HG02678 (cell line): ENCODE results near the gene SV2C.

Experiments used
- ATAC-seq: cut with Tn5 transposase; IDR thresholded peaks from one replicate; pipeline ENCODE4 v1.9.1; 2021; ENCODE audit warnings: mild to moderate bottlenecking, moderate library complexity; ENCODE audit not compliant: unreplicated experiment

The SV2C gene

DNA sequence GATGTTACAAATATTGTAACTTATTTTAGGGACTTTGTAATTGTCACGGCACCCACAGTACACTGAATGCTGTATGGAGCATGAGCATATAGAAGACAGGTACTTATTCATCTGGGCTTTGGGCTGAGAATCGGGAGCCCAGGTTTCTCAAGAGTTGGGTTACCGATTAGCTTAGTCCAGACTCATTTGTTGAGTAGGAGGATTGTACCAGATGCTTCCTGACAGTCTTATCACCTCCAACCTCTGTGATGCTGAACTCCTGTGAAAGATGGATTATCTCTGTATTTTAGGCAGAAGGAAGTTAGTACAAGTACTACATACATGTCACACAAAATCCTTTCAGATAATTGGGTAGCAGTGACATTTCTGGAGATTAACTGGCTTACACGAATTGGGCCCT is 79.2 kb downstream of the SV2C start:
- ATAC-seq: no peak

DNA sequence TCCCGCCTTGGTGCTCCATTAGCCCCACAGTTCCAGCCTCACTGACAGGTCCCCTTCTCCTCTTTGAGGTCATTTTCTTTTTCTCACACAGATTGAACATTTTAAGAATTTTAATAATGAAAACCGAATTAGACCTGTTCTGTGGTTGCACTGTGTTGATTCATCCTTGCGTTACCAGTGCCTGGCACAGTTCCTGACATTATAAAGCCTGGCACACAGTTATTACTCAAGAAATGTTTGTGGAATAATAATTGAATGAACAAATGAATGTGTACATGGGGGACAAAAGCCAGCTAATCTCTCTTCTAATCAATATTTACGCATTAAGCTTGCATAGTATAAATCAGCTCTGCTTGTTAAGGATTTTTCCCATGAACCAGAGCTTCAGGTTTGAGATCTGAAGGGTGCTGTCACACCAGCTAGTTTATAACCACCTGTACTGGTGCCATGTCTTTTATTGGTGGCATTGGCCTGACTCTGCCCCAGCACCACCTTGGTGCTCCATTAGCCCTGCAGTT is 80.0 kb downstream of the SV2C start:
- no peak for ATAC-seq

DNA sequence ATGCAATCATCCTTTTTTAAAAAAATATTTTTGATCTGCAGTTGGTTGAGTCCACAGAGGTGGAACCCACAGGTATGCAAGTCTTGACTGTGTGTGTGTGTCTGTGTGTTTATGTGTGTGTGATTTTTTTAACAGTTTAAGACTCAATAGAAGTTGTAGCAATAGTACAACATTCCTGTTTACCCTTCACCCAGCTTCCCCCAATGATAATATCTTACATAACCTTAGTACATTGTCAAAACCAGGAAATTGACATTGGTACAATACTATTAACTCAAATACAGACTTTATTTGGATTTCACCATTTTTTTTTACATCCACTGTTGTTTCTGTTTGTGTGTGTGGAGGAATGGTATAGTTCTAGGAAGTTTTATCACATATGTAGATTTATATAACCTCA is 81.8 kb downstream of the SV2C start:
- ATAC-seq: no peak

DNA sequence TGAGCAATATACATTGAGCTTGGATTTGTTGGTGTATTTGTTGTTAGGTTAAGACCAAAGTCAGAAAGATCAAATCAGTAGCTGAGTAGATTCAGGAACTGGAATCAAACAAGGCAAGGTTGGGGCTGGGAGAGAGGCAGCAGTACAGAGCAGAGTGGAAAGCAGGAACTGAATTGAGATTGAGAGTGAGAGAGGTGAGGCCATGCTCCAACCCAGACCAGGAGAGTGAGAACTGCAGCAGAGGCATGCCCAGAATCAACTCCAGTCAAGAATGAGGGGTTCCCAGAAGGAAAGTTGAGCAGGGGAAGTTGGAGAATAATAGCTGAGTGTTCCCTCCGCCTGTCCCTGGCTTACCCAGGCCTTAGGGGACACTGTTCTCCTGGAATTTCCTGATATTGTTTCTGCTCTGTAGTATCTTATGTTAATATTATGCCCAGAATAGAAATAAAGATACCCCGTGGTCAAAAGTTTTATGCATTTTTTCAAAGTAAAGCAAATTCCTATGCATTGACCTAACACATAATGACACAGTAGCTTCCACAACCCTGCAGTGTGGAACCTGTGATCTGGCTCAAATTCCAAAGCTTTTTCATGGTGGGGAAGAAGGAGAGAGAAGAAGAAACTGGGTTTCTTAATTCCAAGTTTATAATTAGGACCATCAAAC is 82.7 kb downstream of the SV2C start:
- ATAC-seq: no peak

DNA sequence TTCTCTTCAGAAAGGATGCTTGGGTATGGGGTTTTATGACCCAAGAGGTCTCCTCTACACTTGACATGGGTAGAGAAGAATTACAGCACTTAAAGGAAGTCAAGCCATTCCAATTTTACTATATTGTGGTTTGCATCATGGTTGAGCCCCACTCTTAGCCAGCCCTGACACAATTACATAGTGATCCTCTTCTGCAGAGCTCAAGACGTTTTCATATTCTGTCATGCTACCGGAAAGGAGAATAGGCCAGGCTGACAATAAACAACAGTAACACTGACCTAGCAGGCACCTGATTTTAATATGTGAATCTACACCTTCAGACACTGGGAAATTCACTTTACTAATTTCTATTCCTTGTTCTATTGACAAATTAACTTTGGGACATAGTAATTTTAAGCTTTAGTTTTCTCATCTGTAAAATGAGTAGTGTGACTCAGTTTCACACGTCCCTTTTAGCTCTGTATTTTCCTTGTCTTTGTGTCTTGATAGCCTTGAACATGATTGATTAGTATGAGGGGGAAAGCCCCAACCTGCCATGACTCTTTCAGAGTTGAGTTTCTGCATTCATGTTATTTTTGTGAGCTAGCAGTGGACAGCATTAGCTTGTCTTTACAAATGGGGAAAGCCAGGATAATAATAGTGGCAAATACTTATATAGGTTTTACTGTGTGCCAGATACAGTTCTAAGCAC is 83.8 kb downstream of the SV2C start:
- no peak for ATAC-seq

DNA sequence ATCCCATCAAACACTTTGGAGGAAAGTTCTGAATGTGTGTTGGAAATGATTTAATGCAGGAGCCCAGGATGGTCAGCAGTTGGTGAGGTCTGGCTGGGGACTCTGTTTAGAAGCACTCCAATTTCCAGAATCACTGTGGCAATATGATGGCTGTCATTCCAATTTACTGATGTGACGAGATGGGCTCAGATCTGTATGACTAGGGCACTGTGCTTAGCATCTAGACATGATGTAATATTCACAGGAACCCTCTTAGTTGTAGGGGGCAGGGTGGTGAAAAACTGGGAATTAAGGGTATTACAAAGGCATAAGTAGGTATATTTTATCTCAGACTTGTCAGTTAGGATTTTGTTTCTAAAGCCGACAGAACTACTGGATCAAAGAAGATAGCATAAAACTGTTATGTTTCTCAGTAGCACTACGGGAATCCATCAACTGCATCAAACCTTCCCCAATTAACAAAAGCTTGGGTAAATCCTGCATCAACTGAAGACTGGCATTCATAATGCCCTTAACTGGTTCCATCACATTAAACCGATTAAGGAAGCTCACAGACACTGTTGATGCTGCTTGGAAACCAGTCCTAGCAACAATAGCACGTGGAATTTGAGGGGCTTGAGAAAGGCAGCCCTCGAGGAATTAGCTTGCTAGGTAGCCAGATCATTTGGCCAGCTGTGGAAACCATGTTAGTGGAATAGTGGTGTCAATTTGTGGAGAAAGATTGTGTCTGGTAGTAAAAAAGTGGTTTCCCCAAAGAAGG is 86.1 kb downstream of the SV2C start:
- no peak for ATAC-seq

DNA sequence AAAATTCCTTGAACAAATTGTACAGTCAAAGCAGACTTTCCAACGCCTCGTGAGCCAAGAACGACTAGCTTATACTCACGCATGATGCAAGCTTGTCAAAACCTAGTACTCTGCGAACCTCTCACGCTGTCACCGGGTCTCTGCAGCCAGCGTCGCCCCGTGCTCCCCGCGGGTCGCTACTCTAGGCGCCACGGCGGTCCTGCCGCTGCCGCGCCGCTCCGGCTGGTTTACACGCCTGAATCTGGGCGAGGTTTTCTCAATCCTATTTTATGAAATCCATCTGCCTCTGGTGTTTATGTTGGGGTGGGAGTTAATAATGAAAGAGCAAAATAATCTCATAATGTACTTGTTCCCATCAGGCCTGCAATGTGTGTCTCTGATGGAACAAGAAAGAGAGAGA is 90.9 kb downstream of the SV2C start:
- no peak for ATAC-seq

DNA sequence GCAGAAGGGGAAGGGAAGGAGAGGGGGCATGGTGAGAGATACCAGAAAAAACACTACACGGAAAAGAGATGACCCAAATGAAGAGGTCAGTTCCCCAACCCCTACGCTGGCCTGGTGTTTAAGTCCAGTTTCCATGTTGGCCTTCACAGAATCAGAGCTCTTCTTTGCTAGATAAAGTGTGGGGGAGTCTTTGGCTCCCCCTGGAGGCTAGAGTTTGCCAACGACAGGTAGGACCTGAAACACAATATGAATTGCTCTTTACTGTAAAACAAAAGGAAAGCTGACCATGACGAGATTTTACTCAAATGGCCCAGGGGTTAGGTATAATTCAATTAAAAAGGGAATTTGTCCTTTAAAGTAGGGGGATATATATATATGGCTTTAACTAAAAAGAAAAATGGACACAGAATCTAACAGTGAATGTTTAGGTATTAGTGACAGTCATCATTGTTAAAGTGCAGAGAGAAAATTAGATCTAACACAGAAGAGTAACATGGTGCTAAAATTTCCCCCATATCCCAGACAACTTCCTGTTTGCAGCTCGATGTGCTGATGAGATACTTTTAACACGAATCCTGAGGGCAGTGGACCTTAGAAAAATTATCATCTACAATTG is 92.0 kb downstream of the SV2C start:
- peak; percentile 59 for ATAC-seq

DNA sequence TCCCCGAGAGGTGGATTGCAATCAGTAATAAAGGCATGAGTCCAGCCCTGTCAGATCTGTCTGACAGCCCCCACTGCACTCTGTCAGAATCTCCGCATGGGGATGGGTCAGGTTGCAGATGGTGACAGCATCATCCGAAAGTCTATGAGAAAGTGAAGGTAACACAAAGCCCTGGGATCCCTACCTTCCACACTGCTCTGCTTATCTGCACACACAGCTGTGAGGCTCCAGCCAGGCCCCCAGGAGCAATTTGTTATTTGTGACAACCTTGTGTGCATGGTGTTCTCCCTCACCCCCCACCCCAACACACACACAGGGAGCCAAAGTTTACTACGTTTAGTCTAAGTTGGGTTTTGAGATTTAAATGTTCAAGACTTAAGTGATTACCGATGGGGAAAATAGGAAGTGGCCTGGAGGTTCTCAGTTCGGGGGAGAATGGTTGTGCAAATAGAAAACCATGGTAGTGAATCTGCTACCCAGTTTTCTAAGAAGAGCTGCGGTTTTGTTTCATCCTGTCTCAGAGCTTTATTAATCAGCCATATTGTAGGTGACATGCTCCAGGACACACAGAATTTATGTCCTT is 92.7 kb downstream of the SV2C start:
- peak; percentile 77 for ATAC-seq

DNA sequence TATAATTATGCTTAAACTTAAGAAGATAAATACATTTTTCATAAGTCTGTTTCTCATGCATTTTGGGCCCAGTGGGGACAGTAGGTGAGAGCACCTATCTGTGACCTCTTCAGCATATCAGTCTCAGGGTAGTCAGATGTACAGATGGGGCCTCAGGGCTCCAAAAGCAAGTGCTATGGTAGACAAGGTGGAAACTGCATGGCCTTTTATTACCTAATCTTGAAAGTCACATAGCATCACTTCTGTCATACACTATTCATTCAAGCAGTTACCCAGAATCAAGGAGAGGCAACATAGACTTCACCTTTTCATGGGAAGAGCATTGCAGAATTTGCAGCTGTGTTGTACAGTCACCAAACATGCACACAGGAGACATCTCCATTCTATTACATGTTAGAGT is 94.8 kb downstream of the SV2C start:
- no peak for ATAC-seq

DNA sequence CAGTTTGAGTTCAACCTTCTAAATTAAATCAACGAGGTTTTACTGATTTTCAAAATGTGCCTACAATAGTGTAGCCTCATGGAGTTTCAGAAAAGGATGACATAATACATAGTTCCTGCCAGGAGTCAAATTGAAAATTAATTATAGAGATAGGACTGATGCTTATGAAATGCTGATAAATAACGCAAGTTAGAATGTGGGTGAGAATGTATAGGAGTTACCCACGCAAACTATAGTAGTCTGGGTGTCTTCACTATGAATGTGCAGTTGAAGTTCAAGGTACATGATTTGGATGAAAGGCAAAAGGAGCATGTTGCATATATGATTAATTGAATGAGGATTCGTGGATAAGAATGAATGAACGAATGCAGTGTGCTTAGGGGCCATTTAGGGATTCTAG is 95.7 kb downstream of the SV2C start:
- ATAC-seq: no peak

DNA sequence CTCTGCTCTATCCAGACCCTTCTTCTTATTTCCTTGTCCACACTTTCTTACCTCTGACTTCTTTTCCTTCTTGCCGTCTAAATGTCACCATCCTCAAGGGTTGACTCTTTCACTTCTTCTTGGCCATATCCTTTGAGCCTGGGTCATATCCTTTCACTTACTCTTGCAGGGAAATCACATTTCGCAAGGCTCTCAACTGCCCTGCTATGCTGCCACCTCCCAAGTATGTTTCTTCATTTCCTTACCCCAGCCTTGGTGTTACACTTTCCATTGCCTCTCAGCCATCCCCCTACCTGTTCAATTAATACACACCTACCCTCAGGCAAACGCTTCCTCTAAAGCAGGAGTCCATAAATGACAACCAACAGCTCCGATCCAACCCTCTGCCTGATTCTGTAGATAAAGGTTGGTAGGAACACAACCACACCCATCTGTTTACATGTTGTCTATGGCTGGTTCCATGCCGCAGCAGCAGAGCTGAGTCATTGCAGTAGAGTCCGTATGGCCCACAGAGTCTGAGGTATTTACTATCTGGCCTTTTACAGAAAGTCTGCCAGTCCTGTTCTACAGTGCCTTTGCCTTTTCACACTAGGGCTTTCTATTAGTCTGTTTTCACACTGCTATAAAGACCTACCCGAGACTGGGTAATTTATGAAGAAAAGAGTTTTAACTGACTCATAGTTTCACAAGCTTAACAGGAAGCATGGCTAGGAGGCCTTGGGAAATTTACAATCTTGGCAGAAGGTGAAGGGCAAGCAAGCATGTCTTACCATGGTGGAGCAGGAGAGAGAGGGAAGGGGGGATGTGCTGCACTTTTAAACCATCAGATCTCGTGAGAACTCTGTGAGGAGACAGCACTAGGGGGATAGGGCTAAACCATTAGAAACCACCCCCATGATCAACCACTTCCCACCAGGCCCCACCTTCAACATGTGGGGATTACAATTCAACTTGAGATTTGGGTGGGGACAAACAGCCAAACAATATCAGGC is 97.9 kb downstream of the SV2C start:
- peak; percentile 43 for ATAC-seq

DNA sequence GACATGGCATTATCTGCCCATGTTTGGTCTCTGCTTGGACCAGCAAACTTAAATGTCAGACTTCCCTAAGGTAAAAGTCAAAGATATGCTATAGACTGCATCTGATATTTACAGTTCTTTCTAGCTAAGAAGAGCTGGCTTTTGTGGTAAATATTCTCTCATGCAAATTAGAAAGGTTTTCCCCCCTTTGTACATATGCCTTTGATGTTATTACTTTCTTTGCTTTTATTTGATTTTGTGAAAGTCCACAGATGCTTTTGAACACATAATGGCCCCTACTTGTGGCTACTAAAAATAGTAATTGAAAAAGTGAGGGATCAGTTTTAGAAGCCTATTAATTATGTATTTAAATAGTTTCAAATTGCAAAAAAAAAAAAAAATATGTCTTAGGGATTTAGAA is 104.2 kb downstream of the SV2C start:
- ATAC-seq: no peak

DNA sequence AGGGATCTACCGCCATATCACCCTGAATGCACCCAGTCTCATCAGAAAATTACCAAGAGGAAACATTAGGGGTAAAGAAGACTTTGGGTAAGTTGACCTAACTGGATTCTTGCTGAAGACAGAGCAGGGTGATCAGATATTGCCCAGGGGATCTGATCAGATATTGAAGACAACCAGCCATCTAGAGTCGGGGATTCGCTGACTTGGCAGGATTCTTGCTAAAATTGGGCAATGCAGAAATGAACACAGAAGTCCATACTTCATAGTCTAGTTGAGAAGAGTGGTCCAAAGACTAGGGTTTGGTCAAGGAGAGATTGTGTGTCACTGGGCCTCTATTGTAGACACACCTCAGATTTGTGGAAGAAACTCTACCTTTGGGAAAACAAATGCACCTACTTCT is 107.2 kb downstream of the SV2C start:
- ATAC-seq: no peak

DNA sequence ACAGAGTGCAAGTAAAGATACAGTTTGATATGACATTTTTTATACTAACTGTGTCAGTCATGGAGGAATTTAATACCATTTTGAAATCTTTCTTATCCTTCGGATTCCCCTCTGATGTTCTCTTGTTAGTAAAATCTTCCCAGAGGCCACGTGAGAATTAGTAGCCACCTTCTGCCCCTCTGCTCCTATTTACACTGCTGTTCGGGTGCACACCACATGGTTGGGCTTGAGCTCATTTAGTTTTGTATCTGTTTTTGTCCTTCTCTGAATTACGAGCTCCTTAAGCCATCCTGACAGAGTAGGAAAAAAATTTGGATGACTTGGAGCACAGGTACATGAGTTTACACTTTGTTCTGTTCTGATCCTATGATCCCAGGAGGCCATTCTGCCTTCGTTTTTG is 109.7 kb downstream of the SV2C start:
- ATAC-seq: no peak

DNA sequence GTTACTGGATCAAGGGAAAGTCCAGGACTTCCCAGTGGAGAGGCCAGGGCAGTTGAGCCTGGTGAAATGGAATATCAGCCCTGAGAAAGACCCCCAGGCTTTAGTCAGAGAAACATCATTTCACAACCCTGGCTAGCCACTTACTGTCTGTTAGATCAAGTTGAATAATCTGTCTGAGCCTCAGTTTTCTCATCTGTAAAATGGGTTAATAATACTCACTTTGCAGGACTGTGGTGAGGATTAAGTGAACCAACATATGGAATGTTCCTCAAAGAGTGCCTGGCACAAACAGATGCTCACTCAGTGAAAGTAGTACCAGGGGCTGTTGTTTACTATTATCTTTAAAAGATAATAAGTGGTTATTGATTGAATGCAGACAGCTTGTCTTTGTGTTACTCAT is 110.5 kb downstream of the SV2C start:
- no peak for ATAC-seq

DNA sequence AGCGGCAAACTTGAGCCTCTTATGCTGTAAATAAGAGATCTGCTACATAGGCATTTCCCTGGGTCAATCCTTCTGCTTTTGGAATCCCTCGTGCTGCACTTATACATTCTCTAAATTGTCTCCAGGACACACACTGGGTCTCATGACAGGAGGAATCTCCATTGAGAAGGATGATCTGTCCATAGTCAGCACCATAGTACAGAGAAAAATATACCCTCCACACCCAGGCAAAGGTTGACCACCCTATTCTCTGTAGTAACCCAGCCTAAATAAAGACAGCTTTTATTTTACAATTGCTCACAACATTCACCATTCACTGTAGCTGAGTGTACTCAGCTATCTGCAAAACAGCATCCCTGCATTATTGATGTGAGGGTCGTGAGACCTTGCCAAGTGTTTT is 111.2 kb downstream of the SV2C start:
- ATAC-seq: no peak

DNA sequence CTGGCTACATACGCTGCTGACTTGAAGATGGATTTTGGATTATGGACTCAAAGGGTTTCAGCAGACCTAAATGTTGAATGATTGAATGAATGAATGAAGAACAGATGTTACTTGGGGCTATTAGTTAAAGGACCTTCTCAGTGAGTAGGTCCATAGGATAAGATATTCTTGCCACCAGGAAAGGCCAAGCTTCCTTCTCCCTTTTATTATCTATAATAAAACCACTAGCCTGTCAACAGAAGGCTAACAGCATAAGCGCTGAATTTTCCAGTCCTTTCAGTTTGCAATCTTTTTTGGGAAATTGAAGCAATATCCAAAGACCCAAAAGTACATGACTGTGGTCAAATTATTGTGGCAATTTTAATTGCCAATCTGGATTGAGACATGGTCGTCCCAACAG is 113.3 kb downstream of the SV2C start:
- no peak for ATAC-seq

DNA sequence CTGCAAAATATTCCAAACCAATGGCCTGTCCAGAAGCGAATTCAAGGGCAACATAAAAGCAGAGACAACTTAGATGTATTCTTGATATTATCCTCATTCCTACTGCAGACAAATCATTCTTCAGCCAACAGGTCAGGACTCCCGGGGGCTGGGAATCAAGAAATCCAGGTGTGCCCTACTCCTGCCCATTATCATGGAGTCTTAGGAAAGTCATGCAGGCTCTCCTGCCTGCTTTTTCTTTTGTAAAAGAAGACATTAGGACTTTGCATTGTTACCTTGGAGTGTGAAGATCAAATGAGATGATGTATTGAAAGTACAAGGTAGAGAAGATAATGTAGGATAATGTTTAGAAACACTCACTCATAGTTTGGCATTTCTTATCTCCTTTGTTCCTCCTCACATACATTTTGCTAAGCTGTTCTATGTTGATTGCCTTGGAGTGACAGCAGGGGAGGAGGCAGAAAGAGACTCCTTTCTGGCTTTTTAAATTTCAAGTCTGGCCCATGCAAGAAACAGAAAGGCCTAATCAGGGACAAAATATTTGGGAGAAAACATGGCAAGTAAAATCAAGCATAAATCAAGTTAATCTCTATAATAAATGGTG is 113.8 kb downstream of the SV2C start:
- no peak for ATAC-seq

DNA sequence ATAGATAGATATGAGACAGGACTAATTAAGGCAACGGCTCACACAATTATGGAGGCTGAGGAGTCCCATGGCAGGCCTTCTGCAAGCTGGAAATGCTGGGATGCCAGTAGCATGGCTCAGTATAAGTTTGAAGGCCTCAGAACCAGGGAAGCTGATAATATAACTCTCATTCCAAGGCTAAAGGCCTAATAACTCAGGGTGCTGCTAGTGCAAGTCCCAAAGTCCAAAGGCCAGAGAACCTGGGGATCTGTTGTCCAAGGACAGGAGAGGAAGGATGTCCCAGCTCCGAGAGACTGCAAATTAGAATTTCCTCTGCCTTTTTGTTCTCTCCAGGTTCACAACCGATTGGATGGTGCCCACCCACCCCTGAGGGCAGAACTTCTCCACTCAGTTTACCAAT is 114.5 kb downstream of the SV2C start:
- no peak for ATAC-seq
